IMR-90 (cell line): Measurements from ENCODE around the gene FMC1.

Experiments used
- CEBPB ChIP-seq: IDR thresholded peaks from 2 replicates; pipeline ENCODE4 v1.6.1; 2012; ENCODE audit warnings: low read depth, low read length, improper control_type of control experiment
- CHD1 ChIP-seq: IDR thresholded peaks from 2 replicates; pipeline ENCODE4 v1.6.1; 2012; ENCODE audit warnings: low read depth, low read length, improper control_type of control experiment
- CTCF ChIP-seq: conservative IDR thresholded peaks from 2 replicates; pipeline ENCODE4 v1.5.1; 2012; ENCODE audit warnings: mild to moderate bottlenecking, low read depth, low read length, improper control_type of control experiment
- ELK1 ChIP-seq: fragments of 150-350 bp; IDR thresholded peaks from 2 replicates; pipeline ENCODE4 v1.6.1; 2016; ENCODE audit warnings: low read depth, mild to moderate bottlenecking, low read length, moderate library complexity, borderline replicate concordance
- MAZ ChIP-seq: IDR thresholded peaks from 2 replicates; pipeline ENCODE4 v1.6.1; 2012; ENCODE audit warnings: low read depth, mild to moderate bottlenecking, low read length, improper control_type of control experiment, moderate library complexity, borderline replicate concordance
- MXI1 ChIP-seq: IDR thresholded peaks from 2 replicates; pipeline ENCODE4 v1.6.1; 2012; ENCODE audit warnings: low read depth, mild to moderate bottlenecking, low read length, moderate library complexity, borderline replicate concordance
- POLR2A ChIP-seq: IDR thresholded peaks from 2 replicates; pipeline ENCODE4 v1.6.1; 2012; ENCODE audit warnings: mild to moderate bottlenecking, low read depth, low read length
- RAD21 ChIP-seq: IDR thresholded peaks from 2 replicates; pipeline ENCODE4 v1.6.1; 2012; ENCODE audit warnings: low read length, improper control_type of control experiment
- RFX5 ChIP-seq: IDR thresholded peaks from 2 replicates; pipeline ENCODE4 v1.8.0; 2012; ENCODE audit warnings: low read depth, mild to moderate bottlenecking, low read length, moderate library complexity

GRCh38 chr7:139339698-139340036 lies 1.5 kb upstream of the FMC1 start:
- TF ChIP-seq MAZ (no peak), POLR2A (no peak), CTCF (no peak), RAD21 (no peak), RFX5 (no peak), MXI1 (no peak), CEBPB (no peak), ELK1 (no peak), CHD1 (no peak)
